GM13976 (cell line): ENCODE measurements around the gene GPC6.

Experiments used
- DNase-seq: peaks from one replicate; pipeline ENCODE4 v3.0.0; 2012; ENCODE audit warnings: low spot score
- CTCF ChIP-seq: IDR thresholded peaks from 2 replicates; pipeline ENCODE4 v1.5.1; 2012; ENCODE audit warnings: borderline replicate concordance, mild to moderate bottlenecking; ENCODE audit not compliant: insufficient read depth; ENCODE audit errors: extremely low read depth, missing control alignments, control extremely low read depth
- in situ Hi-C: fragments of 300-500 bp; cut with MboI; formaldehyde crosslinking; loops from one replicate; pipeline ENCODE4 v1.12.0; 2022; ENCODE audit warnings: low sequenced_read_pairs, mixed read lengths, inconsistent platforms; ENCODE audit not compliant: unreplicated experiment

Gene GPC6

GRCh38 chr13:94173312-94173854 lies 946.8 kb downstream of the GPC6 start:
- no peak for DNase-seq
- no peak for TF ChIP-seq CTCF
- in situ Hi-C loops: no loop called here

- in situ Hi-C loops: no loop called here
- no peak for DNase-seq
- TF ChIP-seq CTCF: no peak
Measured at GRCh38 chr13:94174009-94174408, 947.4 kb downstream of the GPC6 start.

GRCh38 chr13:94175076-94175475 lies 948.5 kb downstream of the GPC6 start:
- TF ChIP-seq CTCF: no peak
- in situ Hi-C loops: no loop called here
- DNase-seq: no peak

GRCh38 chr13:94176561-94176960 lies 950.0 kb downstream of the GPC6 start:
- in situ Hi-C loops: no loop called here
- no peak for DNase-seq
- no peak for TF ChIP-seq CTCF

GRCh38 chr13:94177041-94177440 lies 950.4 kb downstream of the GPC6 start:
- DNase-seq: no peak
- no peak for TF ChIP-seq CTCF
- in situ Hi-C loops: no loop called here

GRCh38 chr13:94178625-94179244 lies 952.1 kb downstream of the GPC6 start:
- in situ Hi-C loops: no loop called here
- DNase-seq: no peak

More at GRCh38 chr13:94178625-94179244, 952.1 kb downstream of the GPC6 start:
- TF ChIP-seq CTCF: no peak
